HEK293T (cell line): ENCODE measurements around the gene CD8B.
"Not testable (repeated sequence)": the region's sequence is repeated elsewhere in the genome, so short reads cannot be mapped to it uniquely, and the experiment has no call there.

Experiments used
- ARNT ChIP-seq: fragments of 450-650 bp; IDR thresholded peaks from 2 replicates; pipeline ENCODE4 v1.6.1; 2017; ENCODE audit warnings: mild to moderate bottlenecking
- BHLHE40 ChIP-seq: fragments of 450-650 bp; IDR thresholded peaks from 2 replicates; pipeline ENCODE4 v1.6.1; 2016; ENCODE audit warnings: mild to moderate bottlenecking, moderate library complexity, borderline replicate concordance
- CTBP1 ChIP-seq: fragments of 450-650 bp; IDR thresholded peaks from 2 replicates; pipeline ENCODE4 v1.6.1; 2016; ENCODE audit warnings: borderline replicate concordance
- ELF4 ChIP-seq: fragments of 450-650 bp; IDR thresholded peaks from 2 replicates; pipeline ENCODE4 v1.6.1; 2017; ENCODE audit warnings: antibody characterized with exemption
- FOXA1 ChIP-seq: fragments of 450-650 bp; IDR thresholded peaks from 2 replicates; pipeline ENCODE4 v1.6.1; 2016; ENCODE audit warnings: mild to moderate bottlenecking
- FOXK2 ChIP-seq: fragments of 450-650 bp; IDR thresholded peaks from 2 replicates; pipeline ENCODE4 v1.6.1; 2016; ENCODE audit warnings: mild to moderate bottlenecking
- FOXM1 ChIP-seq: fragments of 450-650 bp; IDR thresholded peaks from 2 replicates; pipeline ENCODE4 v1.6.1; 2017; ENCODE audit warnings: mild to moderate bottlenecking, borderline replicate concordance
- L3MBTL2 ChIP-seq: fragments of 450-650 bp; conservative IDR thresholded peaks from 2 replicates; pipeline ENCODE4 v1.6.1; 2016; ENCODE audit warnings: mild to moderate bottlenecking
- SP1 ChIP-seq: fragments of 450-650 bp; IDR thresholded peaks from 2 replicates; pipeline ENCODE4 v1.6.1; 2017
- SUZ12 ChIP-seq: fragments of 450-650 bp; IDR thresholded peaks from 2 replicates; pipeline ENCODE4 v1.6.1; 2016; ENCODE audit warnings: mild to moderate bottlenecking
- TARDBP ChIP-seq: fragments of 450-650 bp; IDR thresholded peaks from 2 replicates; pipeline ENCODE4 v1.6.1; 2016
- ZNF384 ChIP-seq: fragments of 450-650 bp; IDR thresholded peaks from 2 replicates; pipeline ENCODE4 v1.6.1; 2016
- TF ChIP-seq, protein P1 (sequence below): fragments of 450-650 bp; IDR thresholded peaks from 2 replicates; pipeline ENCODE4 v1.6.1; 2016

DNA sequence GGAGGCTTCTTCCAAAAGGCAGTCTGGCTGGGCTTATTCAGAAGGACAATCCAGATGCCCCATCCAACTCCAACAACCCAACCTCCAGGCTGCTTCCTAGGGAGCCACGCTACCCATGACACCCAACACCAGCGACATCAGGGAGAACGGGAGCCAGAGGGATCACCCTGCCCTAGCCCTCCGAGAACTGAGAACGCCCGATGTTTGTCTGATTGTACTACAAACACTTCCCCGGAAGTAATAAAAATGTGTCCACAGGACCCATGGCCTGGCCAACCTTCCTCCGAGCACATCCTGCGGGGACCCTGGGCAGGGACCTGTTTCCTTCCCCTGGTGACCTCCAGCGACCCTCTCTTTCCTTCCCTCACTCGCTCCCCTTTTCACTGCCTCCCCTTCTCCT lies 511 bp downstream of the CD8B start:
- TF ChIP-seq BHLHE40, TARDBP, FOXM1, SUZ12, FOXK2, CTBP1, ZNF384, L3MBTL2, ELF4, ARNT, FOXA1, SP1: not testable (repeated sequence)
- TF ChIP-seq, protein P1, sequence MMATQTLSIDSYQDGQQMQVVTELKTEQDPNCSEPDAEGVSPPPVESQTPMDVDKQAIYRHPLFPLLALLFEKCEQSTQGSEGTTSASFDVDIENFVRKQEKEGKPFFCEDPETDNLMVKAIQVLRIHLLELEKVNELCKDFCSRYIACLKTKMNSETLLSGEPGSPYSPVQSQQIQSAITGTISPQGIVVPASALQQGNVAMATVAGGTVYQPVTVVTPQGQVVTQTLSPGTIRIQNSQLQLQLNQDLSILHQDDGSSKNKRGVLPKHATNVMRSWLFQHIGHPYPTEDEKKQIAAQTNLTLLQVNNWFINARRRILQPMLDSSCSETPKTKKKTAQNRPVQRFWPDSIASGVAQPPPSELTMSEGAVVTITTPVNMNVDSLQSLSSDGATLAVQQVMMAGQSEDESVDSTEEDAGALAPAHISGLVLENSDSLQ, result not testable (repeated sequence)
